NCI-H1436 treated with DMSO at 0.1 percent for 48 hours (cell line): ENCODE data around the gene NLRP7.
"Not testable (repeated sequence)": the region's sequence is repeated elsewhere in the genome, so short reads cannot be mapped to it uniquely, and the experiment has no call there.

Experiments
- DNase-seq: peaks from one replicate; lab custom pipeline; 2025; lab: John Stamatoyannopoulos, UW

Gene NLRP7

DNA sequence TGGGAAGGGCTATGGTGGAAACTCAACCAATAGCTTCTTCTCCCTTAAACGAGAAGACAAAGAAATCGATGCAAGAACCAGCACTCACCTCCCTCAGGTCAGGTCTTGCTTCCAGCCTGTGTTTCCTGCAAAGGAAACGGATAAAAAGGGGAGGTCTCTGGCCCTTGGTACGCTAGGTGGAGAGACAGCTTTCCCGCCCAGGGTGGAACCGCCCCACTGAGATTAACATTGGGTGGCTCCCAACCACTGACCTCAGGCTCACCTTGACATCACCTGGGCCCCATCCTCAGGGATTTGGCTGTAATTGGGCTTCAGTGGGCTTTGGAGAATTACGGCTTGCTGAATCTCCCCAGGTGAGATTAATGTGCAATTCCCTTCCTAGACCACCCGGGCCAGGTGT is at the start of gene NLRP7:
NLRP7 (minus strand) TSS at position 150 of the 400 bp plus-strand sequence.
- no peak for DNase-seq

DNA sequence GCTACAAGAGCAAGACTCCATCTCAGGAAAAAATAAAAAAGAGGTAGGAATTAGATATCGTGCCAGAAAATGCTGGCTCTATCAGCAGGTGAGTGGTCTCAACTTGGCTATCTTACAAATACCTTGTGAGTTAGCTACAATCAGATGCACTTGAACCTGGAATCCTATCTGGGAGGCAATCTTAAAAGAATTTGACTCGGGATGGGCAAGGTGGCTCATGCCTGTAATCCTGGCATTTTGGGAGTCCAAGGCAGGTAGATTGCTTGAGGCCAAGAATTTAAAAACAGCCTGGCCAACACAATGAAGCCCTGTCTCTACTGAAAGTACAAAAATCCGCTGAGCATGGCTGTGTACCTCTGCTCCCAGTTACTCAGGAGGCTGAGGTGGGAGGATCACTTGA is 48.2 kb upstream of the NLRP7 start:
- no peak for DNase-seq

DNA sequence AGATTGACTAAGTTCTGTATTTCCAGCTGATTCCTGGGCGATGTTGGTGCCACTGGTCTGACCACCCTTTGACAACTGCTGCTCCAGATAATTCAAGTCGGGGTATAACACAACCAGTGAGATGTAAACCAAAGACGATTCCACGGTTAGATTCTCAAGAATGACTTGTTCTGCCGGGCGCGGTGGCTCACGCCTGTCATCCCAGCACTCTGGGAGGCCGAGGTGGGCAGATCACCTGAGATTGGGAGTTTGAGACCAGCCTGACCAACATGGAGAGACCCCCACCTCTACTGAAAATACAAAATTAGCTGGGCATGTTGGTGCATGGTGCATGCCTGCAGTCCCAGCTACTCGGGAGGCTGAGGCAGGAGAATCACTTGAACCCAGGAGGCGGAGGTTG is 42.2 kb upstream of the NLRP7 start:
- DNase-seq = not testable (repeated sequence)

DNA sequence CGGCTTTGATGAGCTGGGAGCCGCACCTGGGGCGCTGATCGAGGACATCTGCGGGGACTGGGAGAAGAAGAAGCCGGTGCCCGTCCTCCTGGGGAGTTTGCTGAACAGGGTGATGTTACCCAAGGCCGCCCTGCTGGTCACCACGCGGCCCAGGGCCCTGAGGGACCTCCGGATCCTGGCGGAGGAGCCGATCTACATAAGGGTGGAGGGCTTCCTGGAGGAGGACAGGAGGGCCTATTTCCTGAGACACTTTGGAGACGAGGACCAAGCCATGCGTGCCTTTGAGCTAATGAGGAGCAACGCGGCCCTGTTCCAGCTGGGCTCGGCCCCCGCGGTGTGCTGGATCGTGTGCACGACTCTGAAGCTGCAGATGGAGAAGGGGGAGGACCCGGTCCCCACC is 35.2 kb upstream of the NLRP7 start:
- DNase-seq = not testable (repeated sequence)

DNA sequence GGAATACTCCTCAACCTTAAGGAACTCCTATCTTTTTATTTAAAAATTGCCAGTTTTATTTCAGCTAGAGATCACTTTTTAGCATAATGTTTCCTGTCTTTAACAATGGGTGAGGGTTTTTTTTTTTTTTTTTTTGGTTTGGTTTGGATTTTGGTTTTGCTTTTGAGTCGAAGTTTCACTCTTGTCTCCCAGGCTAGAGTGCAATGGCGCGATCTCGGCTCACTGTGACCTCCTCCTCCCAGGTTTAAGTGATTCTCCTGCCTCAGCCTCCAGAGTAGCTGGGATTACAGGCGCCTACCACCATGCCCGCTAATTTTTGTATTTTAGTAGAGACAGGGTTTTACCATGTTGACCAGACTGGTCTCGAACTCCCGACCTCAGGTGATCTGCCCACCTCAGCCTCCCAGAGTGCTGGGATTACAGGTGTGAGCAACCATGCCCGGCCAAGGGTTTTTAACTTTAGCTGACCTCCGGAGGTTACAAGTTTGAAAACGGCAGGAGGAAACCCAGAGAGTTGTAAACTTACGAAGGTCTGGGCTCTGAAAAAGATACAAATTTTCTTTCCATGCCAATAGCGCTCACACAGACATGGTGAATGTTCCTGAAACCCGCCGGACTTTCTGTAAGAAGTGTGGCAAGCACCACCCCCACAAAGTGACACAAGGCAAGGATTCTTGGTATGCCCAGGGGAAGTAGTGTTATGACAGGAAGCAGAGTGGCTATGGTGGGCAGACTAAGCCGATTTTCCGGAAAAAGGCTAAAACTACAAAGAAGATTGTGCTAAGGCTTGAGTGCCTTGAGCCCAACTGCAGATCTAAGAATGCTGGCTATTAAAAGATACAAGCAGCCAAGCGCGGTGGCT is 26.1 kb upstream of the NLRP7 start:
- DNase-seq = not testable (repeated sequence)

DNA sequence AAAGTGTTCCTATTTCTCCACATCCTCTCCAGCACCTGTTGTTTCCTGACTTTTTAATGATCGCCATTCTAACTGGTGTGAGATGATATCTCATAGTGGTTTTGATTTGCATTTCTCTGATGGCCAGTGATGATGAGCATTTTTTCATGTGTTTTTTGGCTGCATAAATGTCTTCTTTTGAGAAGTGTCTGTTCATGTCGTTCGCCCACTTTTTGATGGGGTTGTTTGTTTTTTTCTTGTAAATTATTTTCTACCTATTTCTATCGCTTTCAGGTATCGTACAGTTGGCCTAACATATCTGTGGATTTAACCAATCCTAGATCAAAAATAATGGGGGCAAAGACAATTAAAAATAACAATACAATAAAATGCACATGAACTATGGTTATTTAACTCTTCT is 24.1 kb upstream of the NLRP7 start:
- DNase-seq = not testable (repeated sequence)

DNA sequence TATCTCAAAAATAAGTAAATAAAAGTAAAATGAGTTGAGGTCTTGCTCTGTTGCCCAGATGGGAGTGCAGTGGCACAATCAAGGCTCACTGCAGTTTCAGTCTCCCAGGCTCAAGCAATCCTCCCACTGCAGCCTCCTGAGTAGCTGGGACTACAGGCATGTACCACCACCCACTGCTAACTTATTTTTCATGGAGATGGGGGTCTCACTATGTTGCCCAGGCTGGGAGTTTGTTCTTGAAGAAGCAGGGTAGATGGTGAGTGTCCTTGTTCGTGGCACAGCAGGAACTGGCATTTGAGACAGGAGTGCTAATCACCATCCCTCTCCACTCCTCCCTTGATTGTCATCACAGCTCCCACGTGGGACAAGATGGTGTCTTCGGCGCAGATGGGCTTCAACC is 22.3 kb upstream of the NLRP7 start:
- DNase-seq = no peak

DNA sequence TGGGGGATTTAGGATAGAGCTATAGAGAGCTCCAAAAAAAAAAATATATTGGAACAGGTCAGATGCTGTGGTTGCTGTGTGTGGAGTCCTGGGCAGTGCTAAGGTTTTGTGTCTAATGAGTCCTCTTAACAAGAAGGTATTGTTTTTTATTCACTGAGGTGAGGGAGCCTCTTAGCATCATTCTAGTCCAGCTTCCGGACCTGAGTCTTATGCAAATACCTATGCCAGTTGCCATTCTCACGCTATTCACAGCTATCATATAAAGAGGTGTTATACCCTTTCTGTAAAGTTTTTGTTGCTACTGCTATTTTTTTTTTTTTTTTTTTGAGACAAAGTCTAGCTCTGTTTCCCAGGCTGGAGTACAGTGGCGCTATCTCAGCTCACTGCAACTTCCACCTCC is 20.3 kb upstream of the NLRP7 start:
- DNase-seq = no peak

DNA sequence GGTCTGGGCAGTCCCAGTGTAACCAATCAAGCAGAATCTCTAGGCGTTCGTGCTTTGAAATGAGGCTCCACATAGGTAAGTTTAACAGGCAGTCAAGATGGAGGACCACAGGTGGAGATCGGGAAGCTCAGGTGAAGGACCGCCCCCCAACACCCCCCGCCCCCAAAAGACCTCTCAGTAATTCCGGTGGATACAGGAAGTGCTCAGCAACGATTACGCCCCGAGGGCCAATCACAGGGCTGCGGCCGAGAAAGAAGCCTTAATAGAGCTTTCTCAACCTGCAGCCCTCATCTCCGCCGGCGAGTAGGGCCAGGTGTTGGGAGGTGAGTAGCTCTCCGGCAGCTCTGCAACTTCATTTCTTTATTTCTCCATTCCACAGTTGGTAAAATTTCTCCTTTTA is 17.7 kb upstream of the NLRP7 start:
- not testable (repeated sequence) for DNase-seq

DNA sequence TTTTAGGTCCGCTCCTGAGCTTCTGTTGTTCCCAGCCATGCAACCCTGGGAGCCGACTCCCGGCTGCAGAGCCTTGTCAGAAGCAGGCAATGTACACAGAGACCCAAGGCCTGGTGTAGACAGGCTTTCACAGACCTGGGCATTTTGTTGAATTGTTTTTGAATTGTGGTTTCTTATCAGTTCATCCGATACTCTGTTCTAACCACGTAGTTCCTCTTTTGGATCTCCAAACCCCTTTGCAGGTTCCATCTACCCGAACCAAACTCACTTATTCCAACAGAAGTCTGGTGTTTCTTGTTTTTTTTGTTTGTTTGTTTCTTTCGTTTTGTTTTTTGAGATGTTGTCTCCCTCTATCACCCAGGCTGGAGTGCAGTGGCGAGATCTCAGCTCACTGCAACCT is 12.5 kb upstream of the NLRP7 start:
- no peak for DNase-seq

DNA sequence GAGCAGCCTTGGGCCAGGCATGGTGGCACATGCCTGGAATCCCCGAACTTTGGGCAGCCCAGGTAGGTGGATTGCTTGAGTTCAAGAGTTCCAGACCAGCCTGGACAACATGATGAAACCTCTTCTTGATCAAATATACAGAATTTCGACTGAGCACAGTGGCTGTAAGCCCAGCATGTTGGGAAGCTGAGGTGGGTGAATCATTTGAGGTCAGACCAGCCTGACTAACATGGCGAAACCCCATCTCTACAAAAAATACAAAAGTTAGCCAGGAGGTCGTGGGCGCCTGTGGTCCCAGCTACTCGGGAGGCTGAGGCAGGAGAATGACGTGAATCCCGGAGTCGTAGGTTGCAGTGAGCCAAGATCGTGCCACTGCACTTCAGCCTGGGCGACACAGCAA is 8.0 kb upstream of the NLRP7 start:
- DNase-seq = no peak

DNA sequence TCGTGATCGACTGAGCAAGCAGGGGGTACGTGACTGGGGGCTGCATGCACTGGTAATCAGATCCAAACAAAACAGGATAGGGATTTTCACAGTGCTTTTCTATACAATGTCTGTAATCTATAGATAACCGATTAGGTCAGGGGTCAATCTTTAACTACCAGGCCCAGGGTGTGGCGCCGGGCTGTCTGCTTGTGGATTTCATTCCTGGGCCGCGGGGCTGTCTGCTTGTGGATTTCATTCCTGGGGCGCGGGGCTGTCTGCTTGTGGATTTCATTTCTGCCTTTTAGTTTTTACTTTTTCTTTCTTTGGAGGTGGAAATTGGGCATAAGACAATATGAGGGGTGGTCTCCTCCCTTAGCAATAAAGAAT is 6.0 kb upstream of the NLRP7 start:
- not testable (repeated sequence) for DNase-seq

DNA sequence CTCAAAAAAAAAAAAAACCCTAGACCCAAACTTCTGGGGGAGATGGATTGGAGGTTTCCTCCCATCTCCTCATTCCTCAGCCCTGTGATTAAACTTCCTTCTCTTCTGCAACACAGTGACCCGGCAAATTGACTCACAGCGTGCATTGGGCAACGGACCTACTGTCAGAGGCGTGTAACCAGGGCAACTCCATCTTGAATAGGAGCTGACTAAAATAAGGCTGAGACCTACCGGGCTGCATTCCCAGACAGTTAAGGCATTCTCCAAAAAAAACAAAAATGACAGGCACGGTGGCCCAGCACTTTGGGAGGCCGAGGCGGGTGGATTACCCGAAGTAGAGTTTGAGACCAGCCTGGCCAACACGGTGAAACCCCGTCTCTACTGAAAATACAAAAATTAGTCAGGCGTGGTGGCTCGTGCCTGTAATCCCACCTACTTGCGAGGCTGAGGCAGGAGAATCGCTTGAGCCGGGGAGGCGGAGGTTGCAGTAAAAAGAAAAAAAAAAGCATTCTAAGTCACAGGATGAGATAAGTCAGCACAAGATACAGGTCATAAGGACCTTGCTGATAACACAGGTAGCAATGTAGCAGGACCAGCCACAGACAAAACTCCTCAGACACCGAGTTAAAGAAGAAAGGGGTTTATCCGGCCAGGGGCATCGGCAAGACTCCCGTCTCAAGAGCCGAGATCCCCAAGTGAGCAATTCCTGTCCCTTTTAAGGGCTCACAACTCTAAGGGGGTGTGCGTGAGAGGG is 5.4 kb upstream of the NLRP7 start:
- DNase-seq = no peak

DNA sequence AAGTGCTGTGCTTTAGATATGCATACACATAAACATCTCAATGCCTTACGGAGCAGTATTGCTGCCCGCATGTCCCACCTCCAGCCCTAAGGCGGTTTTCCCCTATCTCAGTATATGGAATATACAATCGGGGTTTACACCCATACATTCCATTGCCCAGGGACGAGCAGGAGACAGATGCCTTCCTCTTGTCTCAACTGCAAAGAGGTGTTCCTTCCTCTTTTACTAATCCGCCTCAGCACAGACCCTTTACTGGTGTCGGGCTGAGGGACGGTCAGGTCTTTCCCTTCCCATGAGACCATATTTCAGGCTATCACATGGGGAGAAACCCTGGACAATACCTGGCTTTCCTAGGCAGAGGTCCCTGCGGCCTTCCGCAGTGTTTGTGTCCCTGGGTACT is 3.2 kb upstream of the NLRP7 start:
- DNase-seq = not testable (repeated sequence)

DNA sequence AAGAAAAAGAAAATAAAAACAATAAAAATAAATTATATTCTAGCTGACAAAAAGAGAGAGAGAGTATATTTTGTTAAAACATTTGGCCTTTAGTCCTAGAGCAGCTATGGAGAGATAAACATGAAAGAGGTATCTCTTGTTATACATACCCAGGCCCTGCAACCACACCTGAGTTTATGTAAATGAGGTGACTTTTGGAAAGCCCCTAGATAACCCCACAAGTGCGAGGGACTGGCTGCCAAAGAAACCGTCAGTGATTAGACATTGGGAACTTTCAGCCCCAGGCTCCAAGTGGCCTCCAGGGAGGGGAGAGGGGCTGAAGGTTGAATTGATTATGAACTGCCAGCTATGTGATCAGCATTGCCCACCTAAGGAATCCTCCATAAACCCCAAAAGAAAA is 2.1 kb upstream of the NLRP7 start:
- no peak for DNase-seq

DNA sequence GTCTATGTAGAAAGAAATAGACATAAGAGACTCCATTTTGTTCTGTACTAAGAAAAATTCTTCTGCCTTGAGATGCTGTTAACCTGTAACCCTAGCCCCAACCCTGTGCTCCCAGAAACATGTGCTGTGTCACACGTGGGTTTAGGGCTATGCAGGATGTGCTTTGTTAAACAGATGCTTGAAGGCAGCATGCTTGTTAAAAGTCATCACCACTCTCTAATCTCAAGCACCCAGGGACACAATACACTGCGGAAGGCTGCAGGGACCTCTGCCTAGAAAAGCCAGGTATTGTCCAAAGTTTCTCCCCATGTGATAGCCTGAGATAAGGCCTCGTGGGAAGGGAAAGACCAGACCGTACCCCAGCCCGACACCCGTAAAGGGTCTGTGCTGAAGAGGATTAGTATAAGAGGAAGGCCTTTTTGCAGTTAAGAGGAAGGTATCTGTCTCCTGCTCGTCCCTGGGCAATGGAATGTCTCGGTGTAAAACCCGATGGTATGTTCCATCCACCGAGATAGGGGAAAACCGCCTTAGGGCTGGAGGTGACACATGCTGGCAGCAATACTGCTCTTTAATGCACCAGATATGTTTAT is 3.5 kb downstream of the NLRP7 start:
- not testable (repeated sequence) for DNase-seq

DNA sequence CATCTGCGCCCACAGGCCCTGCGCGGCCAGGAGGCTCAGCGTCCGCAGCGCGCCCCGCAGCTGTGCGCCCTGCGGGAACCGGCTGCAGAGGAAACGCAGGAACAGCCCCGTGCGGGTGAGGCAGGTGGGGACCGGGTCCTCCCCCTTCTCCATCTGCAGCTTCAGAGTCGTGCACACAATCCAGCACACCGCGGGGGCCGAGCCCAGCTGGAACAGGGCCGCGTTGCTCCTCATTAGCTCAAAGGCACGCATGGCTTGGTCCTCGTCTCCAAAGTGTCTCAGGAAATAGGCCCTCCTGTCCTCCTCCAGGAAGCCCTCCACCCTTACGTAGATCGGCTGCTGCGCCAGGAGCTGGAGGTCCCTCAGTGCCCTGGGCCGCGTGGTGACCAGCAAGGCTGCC is 7.8 kb downstream of the NLRP7 start:
- not testable (repeated sequence) for DNase-seq

DNA sequence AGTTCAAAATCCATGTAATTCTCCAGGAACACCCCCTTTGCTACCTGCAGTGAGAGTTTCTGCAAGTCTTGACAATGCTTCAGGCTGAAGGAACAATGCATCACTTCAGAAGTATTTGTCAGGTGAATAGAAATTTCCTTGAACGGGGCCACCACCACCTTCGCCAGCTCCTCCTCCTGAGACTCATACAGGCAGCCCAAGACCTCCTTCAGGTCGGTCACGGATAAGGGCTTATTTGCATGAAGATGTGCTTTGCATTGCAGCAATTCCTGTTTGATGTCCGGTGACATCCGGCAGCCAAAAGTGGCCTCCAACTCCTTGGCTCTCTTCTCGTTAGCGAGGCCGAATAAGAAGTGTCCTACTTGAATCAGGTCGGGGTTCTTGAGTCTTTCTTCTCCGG is 8.4 kb downstream of the NLRP7 start:
- no peak for DNase-seq

DNA sequence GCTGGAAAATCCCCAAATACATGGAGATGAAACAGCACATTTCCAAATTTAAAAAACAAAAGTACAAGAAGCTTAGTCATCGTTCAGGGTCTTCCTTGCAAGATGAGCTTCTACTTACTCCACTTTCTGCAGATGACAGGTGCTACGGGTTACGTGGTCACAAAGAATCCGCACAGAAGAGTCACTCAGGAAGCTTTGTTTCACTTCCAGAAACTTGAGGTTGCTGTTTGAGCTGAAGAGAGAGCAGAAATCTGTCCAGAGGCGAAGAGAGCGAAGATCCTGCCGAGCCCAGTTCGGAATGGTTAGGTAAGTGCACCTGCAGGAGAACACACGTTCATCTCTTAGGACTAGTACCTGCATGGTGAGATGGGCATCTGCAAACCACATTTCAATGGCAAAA is 9.4 kb downstream of the NLRP7 start:
- DNase-seq = no peak

DNA sequence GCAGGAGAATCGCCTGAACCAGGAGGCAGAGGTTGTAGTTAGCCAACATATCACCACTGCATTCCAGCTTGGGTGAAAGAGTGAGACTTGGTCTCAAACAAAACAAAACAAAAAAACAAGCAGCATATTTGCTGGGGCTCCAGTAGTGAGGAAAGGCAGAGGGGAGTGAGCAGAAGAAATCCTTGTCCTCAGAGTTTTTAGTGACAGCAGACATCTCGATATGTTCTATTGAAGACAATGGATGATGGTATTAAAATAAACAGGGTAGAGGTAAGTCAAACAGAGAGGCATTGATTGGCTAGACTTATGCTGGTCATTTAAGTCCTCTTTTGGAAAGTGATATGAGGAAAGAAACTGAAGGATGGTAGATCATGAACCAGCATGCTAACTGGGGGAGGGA is 19.0 kb downstream of the NLRP7 start:
- no peak for DNase-seq

DNA sequence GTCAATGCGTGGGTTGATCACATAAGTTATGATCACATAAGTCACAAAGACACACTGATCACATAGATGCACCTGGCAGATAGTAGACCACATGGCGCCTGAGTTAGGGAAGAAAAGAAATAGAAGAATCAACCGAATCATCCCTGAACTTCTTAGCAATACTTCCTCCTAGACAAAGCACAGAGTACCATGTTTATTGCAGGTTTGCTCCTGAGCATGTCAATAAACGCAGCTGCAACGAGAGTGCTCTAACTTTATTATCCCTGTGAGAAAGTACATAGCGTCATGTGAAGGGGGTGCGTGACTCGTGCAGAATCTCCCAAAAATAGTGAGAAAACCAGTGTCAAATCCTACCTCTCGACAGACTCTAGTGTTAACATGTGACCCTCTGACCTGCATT is 24.1 kb downstream of the NLRP7 start:
- DNase-seq = no peak

DNA sequence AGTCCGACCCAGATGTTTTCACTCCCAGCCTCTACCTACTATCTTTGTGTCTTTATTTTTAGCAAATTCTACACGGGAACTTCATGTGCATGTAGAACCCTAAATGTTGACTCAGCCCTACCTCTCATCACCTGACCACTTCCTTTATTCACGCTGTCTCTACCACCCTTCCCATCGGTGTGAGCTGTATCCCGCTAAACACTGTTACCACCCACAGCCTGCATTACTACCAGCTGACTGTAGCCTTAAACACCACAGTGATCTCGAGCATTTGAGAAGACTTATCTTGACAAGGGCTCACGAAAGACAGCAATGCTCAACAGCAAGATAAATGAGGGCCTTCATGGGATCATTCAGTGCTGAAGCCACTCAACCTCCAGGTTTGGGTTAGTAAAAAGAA is 26.2 kb downstream of the NLRP7 start:
- DNase-seq = no peak
